BJ (cell line): ENCODE data around the gene TOPAZ1. TPM values are rescaled to one million over a fixed set of nuclear protein-coding genes. Genes with fewer than 3 reads are reported as not detected.
"Not testable (repeated sequence)": the region's sequence is repeated elsewhere in the genome, so short reads cannot be mapped to it uniquely, and the experiment has no call there.

Source experiments
- CTCF ChIA-PET: fragments of 350-600 bp; formaldehyde crosslinking; extraction: SDS; loops from one replicate; lab custom pipeline; 2021; ENCODE audit warnings: antibody characterized with exemption, inconsistent platforms; lab: Yijun Ruan, JAX
- POLR2A ChIA-PET: fragments of 300-600 bp; sonication (Branson Sonifier 250); formaldehyde crosslinking; extraction: SDS; loops from one replicate; lab custom pipeline; 2021; ENCODE audit warnings: antibody characterized with exemption; lab: Charles Lee
- DNase-seq: peaks from one replicate; pipeline ENCODE4 v3.0.0-alpha.2; 2011; ENCODE audit warnings: low read depth
- H3K27me3 ChIP-seq: 2 replicates; pipeline ENCODE4 v1.6.0; 2011; ENCODE audit warnings: low read length; ENCODE audit not compliant: control insufficient read depth, insufficient read depth
- H3K36me3 ChIP-seq: 2 replicates; pipeline ENCODE4 v1.5.1; 2011; ENCODE audit warnings: low read length; ENCODE audit not compliant: control insufficient read depth, insufficient read depth
- H3K4me3 ChIP-seq: 2 replicates; pipeline ENCODE4 v1.5.1; 2011; ENCODE audit warnings: low read depth, mild to moderate bottlenecking, control low read depth, low read length
- polyA plus RNA-seq: library from polyadenylated mRNA; depleted of rRNA; stranded (reverse); fragments of >200 nt; gene quantifications from 2 replicates; pipeline ENCODE4 v1.2.3, GENCODE V29; 2011
- TF ChIP-seq, protein P1 (sequence below): IDR thresholded peaks from 2 replicates; pipeline ENCODE4 v1.5.1; 2011; ENCODE audit warnings: low read depth, mild to moderate bottlenecking, control low read depth, inconsistent platforms, low read length, moderate library complexity; ENCODE audit not compliant: insufficient read depth

The TOPAZ1 gene
- polyA plus RNA-seq, 1 experiment: not detected

DNA sequence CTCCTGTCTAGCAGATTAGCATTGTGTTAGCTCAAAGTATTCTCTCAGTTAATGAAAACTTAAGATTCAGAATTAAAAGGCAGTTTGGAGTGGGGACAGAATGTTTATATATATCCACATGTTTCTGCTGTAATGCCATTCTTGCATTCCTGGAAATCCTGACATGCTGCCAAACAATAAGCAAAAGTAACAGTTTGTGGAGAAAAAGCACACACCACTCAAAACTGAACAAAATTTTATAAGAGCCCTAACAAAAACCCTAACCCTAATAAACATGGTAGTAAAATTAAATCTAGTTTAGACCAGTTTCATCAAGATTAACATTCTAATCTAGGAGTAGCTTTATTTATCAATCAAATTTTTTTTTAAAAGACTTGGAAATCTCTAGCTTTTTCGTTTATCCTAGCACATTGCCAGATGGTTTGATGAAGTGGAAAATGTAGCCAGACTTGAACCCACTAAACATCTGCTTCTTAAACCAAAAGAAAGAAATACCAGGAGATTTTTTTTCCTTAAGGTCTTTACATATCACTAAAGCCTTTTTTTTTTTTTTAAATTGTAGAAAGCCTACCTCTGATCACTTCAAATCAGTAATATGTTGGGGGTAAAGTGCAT, 100.6 kb downstream of the TOPAZ1 start:
- H3K27me3 ChIP-seq: no peaks in the 10 kb centered on the region
- ChIA-PET POLR2A (no interaction called here), CTCF (no interaction called here)
- H3K36me3 ChIP-seq: no peaks in the 10 kb centered on the region
- H3K4me3 ChIP-seq: no peak overlapping the region
- TF ChIP-seq, protein P1, sequence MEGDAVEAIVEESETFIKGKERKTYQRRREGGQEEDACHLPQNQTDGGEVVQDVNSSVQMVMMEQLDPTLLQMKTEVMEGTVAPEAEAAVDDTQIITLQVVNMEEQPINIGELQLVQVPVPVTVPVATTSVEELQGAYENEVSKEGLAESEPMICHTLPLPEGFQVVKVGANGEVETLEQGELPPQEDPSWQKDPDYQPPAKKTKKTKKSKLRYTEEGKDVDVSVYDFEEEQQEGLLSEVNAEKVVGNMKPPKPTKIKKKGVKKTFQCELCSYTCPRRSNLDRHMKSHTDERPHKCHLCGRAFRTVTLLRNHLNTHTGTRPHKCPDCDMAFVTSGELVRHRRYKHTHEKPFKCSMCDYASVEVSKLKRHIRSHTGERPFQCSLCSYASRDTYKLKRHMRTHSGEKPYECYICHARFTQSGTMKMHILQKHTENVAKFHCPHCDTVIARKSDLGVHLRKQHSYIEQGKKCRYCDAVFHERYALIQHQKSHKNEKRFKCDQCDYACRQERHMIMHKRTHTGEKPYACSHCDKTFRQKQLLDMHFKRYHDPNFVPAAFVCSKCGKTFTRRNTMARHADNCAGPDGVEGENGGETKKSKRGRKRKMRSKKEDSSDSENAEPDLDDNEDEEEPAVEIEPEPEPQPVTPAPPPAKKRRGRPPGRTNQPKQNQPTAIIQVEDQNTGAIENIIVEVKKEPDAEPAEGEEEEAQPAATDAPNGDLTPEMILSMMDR: no peak
- no peak for DNase-seq

DNA sequence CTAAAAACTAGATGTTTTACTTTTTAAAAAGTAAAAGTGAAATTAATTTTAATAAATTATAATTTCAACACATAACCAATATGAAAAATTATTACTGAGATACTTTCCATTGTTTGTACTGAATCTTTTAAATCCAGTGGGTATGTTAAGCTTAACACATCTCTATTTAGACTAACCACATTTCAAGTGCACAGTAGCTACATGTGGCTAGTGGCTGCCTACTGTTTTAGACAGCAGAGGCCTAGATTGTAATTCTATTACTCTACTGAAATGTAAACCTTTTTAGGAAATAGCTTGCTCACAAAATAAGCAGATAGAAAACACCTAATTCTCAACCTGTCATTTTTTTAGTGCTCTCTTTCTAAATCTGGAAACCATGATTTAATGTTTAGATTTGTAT, 101.7 kb downstream of the TOPAZ1 start:
- TF ChIP-seq, protein P1: no peak
- ChIA-PET CTCF (no interaction called here), POLR2A (no interaction called here)
- Histone ChIP-seq H3K27me3 (no peaks in the 10 kb centered on the region), H3K36me3 (no peaks in the 10 kb centered on the region), H3K4me3 (no peak overlapping the region)
- no peak for DNase-seq

DNA sequence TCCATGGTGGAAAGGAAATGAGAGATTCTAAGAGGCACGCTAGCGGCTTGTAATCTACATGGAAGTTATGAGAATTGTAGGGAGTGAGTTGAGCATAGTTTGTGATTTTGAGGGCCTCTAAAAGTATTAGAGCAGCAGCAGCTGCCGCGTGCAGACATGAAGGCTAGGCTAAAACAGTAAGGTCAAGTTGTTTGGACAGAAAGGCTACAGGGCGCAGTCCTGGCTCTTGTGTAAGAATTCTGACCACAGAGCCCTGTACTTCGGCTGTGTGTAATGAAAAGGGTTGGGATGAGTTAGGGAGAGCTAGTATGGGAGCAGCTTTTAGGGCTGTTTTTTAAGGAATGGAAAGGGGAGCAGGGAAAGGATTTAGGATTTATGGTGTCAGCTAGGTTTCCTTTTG, 104.9 kb downstream of the TOPAZ1 start:
- H3K4me3 ChIP-seq, CTCF ChIA-PET, DNase-seq, H3K27me3 ChIP-seq, H3K36me3 ChIP-seq, POLR2A ChIA-PET: not testable (repeated sequence)

DNA sequence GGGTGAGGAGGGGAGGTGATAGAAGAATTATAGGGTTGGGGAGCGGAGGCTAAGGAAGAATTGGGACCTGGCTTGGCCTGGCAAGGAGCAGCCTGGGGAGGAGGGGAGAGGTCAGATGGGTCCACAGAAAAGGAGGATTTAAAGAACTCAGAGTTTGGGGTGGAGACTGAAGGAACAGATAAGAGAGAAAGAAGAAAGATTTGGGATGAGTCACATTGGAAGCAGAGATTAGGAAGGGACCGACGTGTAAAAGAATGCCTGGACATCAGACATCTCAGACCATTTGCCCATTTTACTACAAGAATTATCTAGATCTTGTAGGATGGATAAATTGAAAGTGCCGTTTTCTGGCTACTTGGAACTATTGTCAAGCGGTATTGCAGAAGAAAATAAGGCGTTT, 107.3 kb downstream of the TOPAZ1 start:
- TF ChIP-seq, protein P1: no peak
- ChIA-PET CTCF (no interaction called here), POLR2A (no interaction called here)
- H3K27me3 ChIP-seq: no peaks in the 10 kb centered on the region
- no peak for DNase-seq
- no peaks in the 10 kb centered on the region for H3K36me3 ChIP-seq
- no peak overlapping the region for H3K4me3 ChIP-seq

DNA sequence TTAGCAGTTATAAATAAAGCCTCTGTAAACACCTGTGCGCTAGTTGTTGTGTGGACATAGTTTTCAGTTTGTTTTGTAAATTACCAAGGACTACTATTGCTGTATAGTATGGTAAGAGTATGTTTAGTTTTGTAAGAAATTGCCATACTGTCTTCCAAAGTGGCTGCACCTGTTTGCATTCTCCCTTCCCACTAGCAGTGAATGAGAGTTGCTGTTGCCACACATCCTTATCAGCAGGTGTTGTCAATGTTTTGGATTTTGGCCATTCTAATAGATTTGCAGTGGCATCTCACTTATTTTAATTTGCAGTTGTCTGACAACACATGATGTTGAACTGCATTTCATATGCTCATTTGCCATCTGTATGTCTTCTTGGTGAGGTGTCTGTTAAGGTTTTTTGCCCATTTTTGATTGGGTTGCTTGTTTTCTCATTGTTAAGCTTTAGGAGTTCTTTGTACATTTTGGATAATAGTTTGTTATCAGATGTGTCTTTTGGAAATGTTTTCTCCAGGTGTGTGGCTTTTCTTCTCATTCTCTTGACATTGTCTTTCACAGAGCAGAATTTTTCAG, 111.8 kb downstream of the TOPAZ1 start:
- ChIA-PET POLR2A (interaction anchor here (0.7 kb wide), 1 partner anchor 15 kb away, joined by 3 read pairs; no protein-coding TSS in a partner anchor), CTCF (no interaction called here)
- Histone ChIP-seq H3K4me3 (no peak overlapping the region), H3K36me3 (no peaks in the 10 kb centered on the region; the same call in 1 of the 2 replicates), H3K27me3 (no peaks in the 10 kb centered on the region)
- no peak for DNase-seq
- TF ChIP-seq, protein P1: no peak
